GM21367 (cell line): ENCODE data around the gene RASSF7.
"Not testable (repeated sequence)": the region's sequence is repeated elsewhere in the genome, so short reads cannot be mapped to it uniquely, and the experiment has no call there.

Experiments used
- ATAC-seq: cut with Tn5 transposase; IDR thresholded peaks from one replicate; pipeline ENCODE4 v1.9.1; 2021; ENCODE audit not compliant: unreplicated experiment

The RASSF7 gene

GRCh38 chr11:560305-561147, at the start of gene RASSF7, which contains the start of gene LMNTD2:
TSS of gene RASSF7 (plus strand) at chr11:560970. CDS start at chr11:561769, 799 bp downstream.
TSS of gene LMNTD2 (minus strand) at chr11:560738. CDS start at chr11:560716, 22 bp downstream.
- peak; percentile 50 for ATAC-seq

- no peak for ATAC-seq
Observed at GRCh38 chr11:512761-513595, 47.8 kb upstream of the RASSF7 start.

GRCh38 chr11:514606-515005, 46.2 kb upstream of the RASSF7 start:
- no peak for ATAC-seq

GRCh38 chr11:515131-515530, 45.6 kb upstream of the RASSF7 start:
- no peak for ATAC-seq

- ATAC-seq: no peak
Observed at GRCh38 chr11:516400-516799, 44.4 kb upstream of the RASSF7 start.

GRCh38 chr11:516918-517685, 43.7 kb upstream of the RASSF7 start:
- not testable (repeated sequence) for ATAC-seq

- ATAC-seq: peak; percentile 80
Observed at GRCh38 chr11:518463-519202, 42.1 kb upstream of the RASSF7 start.

GRCh38 chr11:520428-521176, 40.2 kb upstream of the RASSF7 start:
- no peak for ATAC-seq

GRCh38 chr11:521177-521688, 39.5 kb upstream of the RASSF7 start:
- ATAC-seq: no peak

- ATAC-seq: no peak
Observed at GRCh38 chr11:526192-526591, 34.6 kb upstream of the RASSF7 start.

GRCh38 chr11:528166-528814, 32.5 kb upstream of the RASSF7 start:
- no peak for ATAC-seq

GRCh38 chr11:528815-529727, 31.7 kb upstream of the RASSF7 start:
- ATAC-seq: no peak

GRCh38 chr11:529728-530411, 30.9 kb upstream of the RASSF7 start:
- no peak for ATAC-seq

- no peak for ATAC-seq
Observed at GRCh38 chr11:530960-531831, 29.6 kb upstream of the RASSF7 start.

- no peak for ATAC-seq
Observed at GRCh38 chr11:531919-532526, 28.7 kb upstream of the RASSF7 start.

GRCh38 chr11:532527-532985, 28.2 kb upstream of the RASSF7 start:
- no peak for ATAC-seq
